HT-29 (cell line): ENCODE results near the gene SCLY. TPM values are rescaled to one million over a fixed set of nuclear protein-coding genes. Genes with fewer than 3 reads are reported as not detected.
A peak's percentile ranks its signal among the peaks of the same experiment; 100 is the strongest.

ENCODE experiments used
- DNase-seq: peaks from one replicate; pipeline ENCODE4 v3.0.0-alpha.2; 2015; ENCODE audit warnings: low spot score
- total RNA-seq: library from RNA; depleted of rRNA; stranded (reverse); fragments of >200 nt; shearing (Covaris generic); gene quantifications from 2 replicates; pipeline ENCODE4 v1.2.3, GENCODE V29; 2014

SCLY gene
- total RNA-seq, 1 experiment from 2014 or later, result 41.6 TPM

GRCh38 chr2:238124488-238125126 lies 63.8 kb downstream of the SCLY start:
- no peak for DNase-seq

GRCh38 chr2:238125127-238125885 lies 64.5 kb downstream of the SCLY start:
- DNase-seq, result no peak

- no peak for DNase-seq
Measured at GRCh38 chr2:238126338-238126737, 65.5 kb downstream of the SCLY start.

- DNase-seq, result no peak
Measured at GRCh38 chr2:238126775-238127164, 66.0 kb downstream of the SCLY start.

- DNase-seq, result no peak
Measured at GRCh38 chr2:238127165-238128060, 66.6 kb downstream of the SCLY start.

GRCh38 chr2:238128061-238128440 lies 67.2 kb downstream of the SCLY start:
- no peak for DNase-seq

GRCh38 chr2:238128534-238129001 lies 67.8 kb downstream of the SCLY start:
- DNase-seq, result no peak

GRCh38 chr2:238129166-238130010 lies 68.6 kb downstream of the SCLY start:
- no peak for DNase-seq

- DNase-seq, result no peak
Measured at GRCh38 chr2:238130111-238130695, 69.4 kb downstream of the SCLY start.

- DNase-seq, result no peak
Measured at GRCh38 chr2:238130696-238131628, 70.2 kb downstream of the SCLY start.

GRCh38 chr2:238131761-238132462 lies 71.1 kb downstream of the SCLY start:
- DNase-seq, result no peak

- no peak for DNase-seq
Measured at GRCh38 chr2:238132463-238133450, 72.0 kb downstream of the SCLY start.

- no peak for DNase-seq
Measured at GRCh38 chr2:238133499-238134392, 72.9 kb downstream of the SCLY start.

- no peak for DNase-seq
Measured at GRCh38 chr2:238134393-238134785, 73.6 kb downstream of the SCLY start.

GRCh38 chr2:238135601-238136150 lies 74.9 kb downstream of the SCLY start:
- DNase-seq, result no peak

- peak; percentile 39 for DNase-seq
Measured at GRCh38 chr2:238136820-238137537, 76.2 kb downstream of the SCLY start.
